WTC11 (cell line): ENCODE results near the gene MYLK4. TPM values are rescaled to one million over a fixed set of nuclear protein-coding genes. Genes with fewer than 3 reads are reported as not detected.

ENCODE experiments used
- ATAC-seq: fragments of 200-7000 bp; cut with Tn5 transposase; 2 replicates; pipeline ENCODE4 v1.10.0; 2021; ENCODE audit warnings: mild to moderate bottlenecking, moderate library complexity
- CTCF ChIA-PET: fragments of 300-600 bp; sonication (Branson Sonifier 250); formaldehyde crosslinking; loops from one replicate; lab custom pipeline; 2021; ENCODE audit warnings: antibody characterized with exemption; lab: Charles Lee
- POLR2A ChIA-PET: fragments of 350-600 bp; sonication (Branson Sonifier 250); formaldehyde crosslinking; loops from one replicate; lab custom pipeline; 2021; ENCODE audit warnings: antibody characterized with exemption; lab: Charles Lee
- DNase-seq: peaks from one replicate; pipeline ENCODE4 v3.0.0; 2021; ENCODE audit warnings: low spot score
- H3K27ac Mint-ChIP-seq: 2 replicates; pipeline ENCODE4 v1.8.0; 2021; ENCODE audit warnings: mixed read lengths
- H3K27me3 Mint-ChIP-seq: 2 replicates; pipeline ENCODE4 v1.8.0; 2021; ENCODE audit warnings: low read depth, mild to moderate bottlenecking, moderate library complexity, mixed read lengths
- H3K36me3 Mint-ChIP-seq: 2 replicates; pipeline ENCODE4 v1.8.0; 2021; ENCODE audit warnings: mixed read lengths
- H3K4me1 Mint-ChIP-seq: 2 replicates; pipeline ENCODE4 v1.8.0; 2022; ENCODE audit warnings: mixed read lengths
- H3K4me3 Mint-ChIP-seq: 2 replicates; pipeline ENCODE4 v1.8.0; 2021; ENCODE audit warnings: mild to moderate bottlenecking, moderate library complexity, mixed read lengths
- H3K9me3 Mint-ChIP-seq: 2 replicates; pipeline ENCODE4 v1.8.0; 2021; ENCODE audit warnings: mixed read lengths
- CBFB ChIP-seq: sonication (generic); formaldehyde crosslinking; IDR thresholded peaks from 2 replicates; pipeline ENCODE4 v1.8.1; 2022; ENCODE audit warnings: mild to moderate bottlenecking, low read depth, missing genetic modification reagents
- CDX4 ChIP-seq: fragments of 250-450 bp; sonication (Bioruptor Pico); IDR thresholded peaks from 2 replicates; pipeline ENCODE4 v1.9.0; 2021; ENCODE audit warnings: moderate library complexity, mild to moderate bottlenecking, inconsistent platforms, borderline replicate concordance
- E2F5 ChIP-seq: sonication (generic); formaldehyde crosslinking; IDR thresholded peaks from 2 replicates; pipeline ENCODE4 v1.8.1; 2022; ENCODE audit warnings: mild to moderate bottlenecking, moderate library complexity, missing genetic modification reagents
- FOXP4 ChIP-seq: sonication (generic); formaldehyde crosslinking; IDR thresholded peaks from 2 replicates; pipeline ENCODE4 v1.8.0; 2022; ENCODE audit warnings: mild to moderate bottlenecking, missing genetic modification reagents
- GTF2I ChIP-seq: fragments of 250-450 bp; sonication (Bioruptor Pico); conservative IDR thresholded peaks from 2 replicates; pipeline ENCODE4 v1.4.0; 2021; ENCODE audit warnings: mild to moderate bottlenecking
- HMGXB4 ChIP-seq: sonication (generic); formaldehyde crosslinking; IDR thresholded peaks from 2 replicates; pipeline ENCODE4 v1.8.1; 2023; ENCODE audit warnings: mild to moderate bottlenecking, moderate library complexity, missing genetic modification reagents
- NFATC4 ChIP-seq: fragments of 250-450 bp; sonication (Bioruptor Pico); IDR thresholded peaks from 2 replicates; pipeline ENCODE4 v1.9.0; 2021; ENCODE audit warnings: mild to moderate bottlenecking
- NFE2L1 ChIP-seq: sonication (generic); formaldehyde crosslinking; IDR thresholded peaks from 2 replicates; pipeline ENCODE4 v1.8.1; 2023; ENCODE audit warnings: missing genetic modification reagents
- PRDM15 ChIP-seq: sonication (generic); formaldehyde crosslinking; IDR thresholded peaks from 2 replicates; pipeline ENCODE4 v1.8.0; 2022; ENCODE audit warnings: missing genetic modification reagents
- SMAD3 ChIP-seq: sonication (generic); formaldehyde crosslinking; IDR thresholded peaks from 2 replicates; pipeline ENCODE4 v1.8.0; 2022; ENCODE audit warnings: missing genetic modification reagents, mild to moderate bottlenecking, borderline replicate concordance
- SMAD4 ChIP-seq: sonication (generic); formaldehyde crosslinking; IDR thresholded peaks from 2 replicates; pipeline ENCODE4 v1.8.0; 2022; ENCODE audit warnings: mild to moderate bottlenecking, missing genetic modification reagents
- ZNF121 ChIP-seq: sonication (generic); formaldehyde crosslinking; IDR thresholded peaks from 2 replicates; pipeline ENCODE4 v1.8.0; 2023; ENCODE audit warnings: missing genetic modification reagents
- ZNF232 ChIP-seq: sonication (generic); formaldehyde crosslinking; IDR thresholded peaks from 2 replicates; pipeline ENCODE4 v1.8.0; 2022; ENCODE audit warnings: mild to moderate bottlenecking, missing genetic modification reagents
- ZNF263 ChIP-seq: sonication (generic); formaldehyde crosslinking; IDR thresholded peaks from 2 replicates; pipeline ENCODE4 v1.8.1; 2022; ENCODE audit warnings: low read depth, mild to moderate bottlenecking, moderate library complexity, missing genetic modification reagents
- ZNF317 ChIP-seq: sonication (generic); formaldehyde crosslinking; IDR thresholded peaks from 2 replicates; pipeline ENCODE4 v1.8.1; 2023; ENCODE audit warnings: low read depth, mild to moderate bottlenecking, moderate library complexity, missing genetic modification reagents, borderline replicate concordance
- ZNF396 ChIP-seq: fragments of 250-450 bp; sonication (Bioruptor Pico); IDR thresholded peaks from 2 replicates; pipeline ENCODE4 v1.8.0; 2021; ENCODE audit warnings: mild to moderate bottlenecking, moderate library complexity, borderline replicate concordance
- ZNF416 ChIP-seq: fragments of 250-450 bp; sonication (Bioruptor Pico); IDR thresholded peaks from 2 replicates; pipeline ENCODE4 v1.9.0; 2021; ENCODE audit warnings: mild to moderate bottlenecking, inconsistent platforms
- total RNA-seq: library from RNA; stranded (reverse); gene quantifications from 3 replicates; pipeline ENCODE4 v1.2.3, GENCODE V29; 2021
- TF ChIP-seq, protein P1 (sequence below): sonication (generic); formaldehyde crosslinking; IDR thresholded peaks from 2 replicates; pipeline ENCODE4 v1.8.0; 2023; ENCODE audit warnings: mild to moderate bottlenecking, missing genetic modification reagents
- TF ChIP-seq, protein P2 (sequence below): sonication (generic); formaldehyde crosslinking; IDR thresholded peaks from 2 replicates; pipeline ENCODE4 v1.8.0; 2022; ENCODE audit warnings: mild to moderate bottlenecking, missing genetic modification reagents
- TF ChIP-seq, protein P3 (sequence below): fragments of 250-450 bp; sonication (Bioruptor Pico); IDR thresholded peaks from 2 replicates; pipeline ENCODE4 v2.1.2; 2022; ENCODE audit warnings: mild to moderate bottlenecking, moderate library complexity

Gene MYLK4
- total RNA-seq, 1 experiment from 2014 or later: 0.13 TPM

GRCh38 chr6:2659381-2659780, 91.3 kb downstream of the MYLK4 start:
- peaks cover 6% of the 10 kb centered on the region for H3K36me3 Mint-ChIP-seq
- POLR2A ChIA-PET: no interaction called here
- TF ChIP-seq HMGXB4 (CRISPR knock-in tag) (no peak), CDX4 (CRISPR knock-in tag) (no peak), PRDM15 (CRISPR knock-in tag) (no peak), ZNF121 (CRISPR knock-in tag) (no peak), E2F5 (no peak), GTF2I (CRISPR knock-in tag) (no peak), NFE2L1 (no peak)
- TF ChIP-seq, protein P1, sequence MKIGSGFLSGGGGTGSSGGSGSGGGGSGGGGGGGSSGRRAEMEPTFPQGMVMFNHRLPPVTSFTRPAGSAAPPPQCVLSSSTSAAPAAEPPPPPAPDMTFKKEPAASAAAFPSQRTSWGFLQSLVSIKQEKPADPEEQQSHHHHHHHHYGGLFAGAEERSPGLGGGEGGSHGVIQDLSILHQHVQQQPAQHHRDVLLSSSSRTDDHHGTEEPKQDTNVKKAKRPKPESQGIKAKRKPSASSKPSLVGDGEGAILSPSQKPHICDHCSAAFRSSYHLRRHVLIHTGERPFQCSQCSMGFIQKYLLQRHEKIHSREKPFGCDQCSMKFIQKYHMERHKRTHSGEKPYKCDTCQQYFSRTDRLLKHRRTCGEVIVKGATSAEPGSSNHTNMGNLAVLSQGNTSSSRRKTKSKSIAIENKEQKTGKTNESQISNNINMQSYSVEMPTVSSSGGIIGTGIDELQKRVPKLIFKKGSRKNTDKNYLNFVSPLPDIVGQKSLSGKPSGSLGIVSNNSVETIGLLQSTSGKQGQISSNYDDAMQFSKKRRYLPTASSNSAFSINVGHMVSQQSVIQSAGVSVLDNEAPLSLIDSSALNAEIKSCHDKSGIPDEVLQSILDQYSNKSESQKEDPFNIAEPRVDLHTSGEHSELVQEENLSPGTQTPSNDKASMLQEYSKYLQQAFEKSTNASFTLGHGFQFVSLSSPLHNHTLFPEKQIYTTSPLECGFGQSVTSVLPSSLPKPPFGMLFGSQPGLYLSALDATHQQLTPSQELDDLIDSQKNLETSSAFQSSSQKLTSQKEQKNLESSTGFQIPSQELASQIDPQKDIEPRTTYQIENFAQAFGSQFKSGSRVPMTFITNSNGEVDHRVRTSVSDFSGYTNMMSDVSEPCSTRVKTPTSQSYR (CRISPR knock-in tag): no peak
- TF ChIP-seq, all 79 proteins: peak for 0
- Mint-ChIP-seq H3K4me3 (no peak overlapping the region), H3K9me3 (peaks cover 17% of the 10 kb centered on the region), H3K27me3 (no peaks in the 10 kb centered on the region; the same call in 1 of the 2 replicates), H3K27ac (no peak overlapping the region), H3K4me1 (peaks cover 38% of the 10 kb centered on the region)
- DNase-seq (no peak), ATAC-seq (no peak)
- CTCF ChIA-PET: no interaction called here

- Mint-ChIP-seq H3K27me3 (peaks cover 2% of the 10 kb centered on the region), H3K4me1 (peaks cover 32% of the 10 kb centered on the region), H3K27ac (no peak overlapping the region), H3K4me3 (no peak overlapping the region), H3K36me3 (peaks cover 8% of the 10 kb centered on the region), H3K9me3 (peaks cover 19% of the 10 kb centered on the region)
- ChIA-PET CTCF (no interaction called here), POLR2A (no interaction called here)
- DNase-seq: no peak
- ATAC-seq: no peak
- no peak for TF ChIP-seq SMAD3 (CRISPR knock-in tag)
- no peak for TF ChIP-seq FOXP4 (CRISPR knock-in tag)
- no peak for TF ChIP-seq ZNF317 (CRISPR knock-in tag)
- TF ChIP-seq ZNF232 (CRISPR knock-in tag): no peak
- no peak for TF ChIP-seq NFATC4 (CRISPR knock-in tag)
- no peak for TF ChIP-seq ZNF263
- no peak for TF ChIP-seq ZNF416 (CRISPR knock-in tag)
- no peak for TF ChIP-seq CBFB (CRISPR knock-in tag)
- no peak for TF ChIP-seq ZNF396 (CRISPR knock-in tag)
- TF ChIP-seq SMAD4 (CRISPR knock-in tag): no peak
- TF ChIP-seq E2F5: no peak
- TF ChIP-seq, protein P2, sequence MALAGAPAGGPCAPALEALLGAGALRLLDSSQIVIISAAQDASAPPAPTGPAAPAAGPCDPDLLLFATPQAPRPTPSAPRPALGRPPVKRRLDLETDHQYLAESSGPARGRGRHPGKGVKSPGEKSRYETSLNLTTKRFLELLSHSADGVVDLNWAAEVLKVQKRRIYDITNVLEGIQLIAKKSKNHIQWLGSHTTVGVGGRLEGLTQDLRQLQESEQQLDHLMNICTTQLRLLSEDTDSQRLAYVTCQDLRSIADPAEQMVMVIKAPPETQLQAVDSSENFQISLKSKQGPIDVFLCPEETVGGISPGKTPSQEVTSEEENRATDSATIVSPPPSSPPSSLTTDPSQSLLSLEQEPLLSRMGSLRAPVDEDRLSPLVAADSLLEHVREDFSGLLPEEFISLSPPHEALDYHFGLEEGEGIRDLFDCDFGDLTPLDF (CRISPR knock-in tag): no peak
- TF ChIP-seq, protein P3, sequence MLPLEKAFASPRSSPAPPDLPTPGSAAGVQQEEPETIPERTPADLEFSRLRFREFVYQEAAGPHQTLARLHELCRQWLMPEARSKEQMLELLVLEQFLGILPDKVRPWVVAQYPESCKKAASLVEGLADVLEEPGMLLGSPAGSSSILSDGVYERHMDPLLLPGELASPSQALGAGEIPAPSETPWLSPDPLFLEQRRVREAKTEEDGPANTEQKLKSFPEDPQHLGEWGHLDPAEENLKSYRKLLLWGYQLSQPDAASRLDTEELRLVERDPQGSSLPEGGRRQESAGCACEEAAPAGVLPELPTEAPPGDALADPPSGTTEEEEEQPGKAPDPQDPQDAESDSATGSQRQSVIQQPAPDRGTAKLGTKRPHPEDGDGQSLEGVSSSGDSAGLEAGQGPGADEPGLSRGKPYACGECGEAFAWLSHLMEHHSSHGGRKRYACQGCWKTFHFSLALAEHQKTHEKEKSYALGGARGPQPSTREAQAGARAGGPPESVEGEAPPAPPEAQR (CRISPR knock-in tag): no peak
These were observed 91.9 kb downstream of the MYLK4 start for GRCh38 chr6:2658788-2659187.
